DOHH2 (cell line): Measurements from ENCODE around the gene ZNF526.

Experiments
- EZH2phosphoT487 ChIP-seq: fragments of 200-600 bp; sonication (generic); IDR thresholded peaks from 2 replicates; pipeline ENCODE4 v1.6.1; 2017; ENCODE audit warnings: borderline replicate concordance, mild to moderate bottlenecking, antibody characterized with exemption, low read length, moderate library complexity, mixed read lengths
- TF ChIP-seq, protein P1 (sequence below): fragments of 200-600 bp; sonication (generic); IDR thresholded peaks from one replicate; pipeline ENCODE4 v1.5.1; 2014; ENCODE audit warnings: antibody characterized with exemption, mild to moderate bottlenecking, low read depth, low read length; ENCODE audit not compliant: poor library complexity, severe bottlenecking

DNA sequence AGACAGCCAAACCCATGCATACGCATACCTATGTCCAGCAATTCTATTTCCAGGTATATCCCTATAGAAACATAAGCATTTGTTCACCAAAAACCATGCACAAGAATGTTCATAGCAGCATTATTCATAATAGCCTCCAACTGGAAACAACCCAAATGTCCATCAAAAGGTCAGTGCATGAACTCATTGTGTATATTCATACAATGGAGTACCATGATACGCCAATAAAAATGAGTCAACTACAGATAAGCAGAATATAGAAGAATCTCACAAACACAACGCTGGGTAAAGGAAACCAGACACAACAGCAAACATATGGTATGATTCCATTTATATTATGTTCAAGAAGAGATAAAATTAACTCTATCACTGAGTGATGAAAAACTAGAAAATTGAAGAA lies 26.4 kb upstream of the ZNF526 start:
- TF ChIP-seq, protein P1, sequence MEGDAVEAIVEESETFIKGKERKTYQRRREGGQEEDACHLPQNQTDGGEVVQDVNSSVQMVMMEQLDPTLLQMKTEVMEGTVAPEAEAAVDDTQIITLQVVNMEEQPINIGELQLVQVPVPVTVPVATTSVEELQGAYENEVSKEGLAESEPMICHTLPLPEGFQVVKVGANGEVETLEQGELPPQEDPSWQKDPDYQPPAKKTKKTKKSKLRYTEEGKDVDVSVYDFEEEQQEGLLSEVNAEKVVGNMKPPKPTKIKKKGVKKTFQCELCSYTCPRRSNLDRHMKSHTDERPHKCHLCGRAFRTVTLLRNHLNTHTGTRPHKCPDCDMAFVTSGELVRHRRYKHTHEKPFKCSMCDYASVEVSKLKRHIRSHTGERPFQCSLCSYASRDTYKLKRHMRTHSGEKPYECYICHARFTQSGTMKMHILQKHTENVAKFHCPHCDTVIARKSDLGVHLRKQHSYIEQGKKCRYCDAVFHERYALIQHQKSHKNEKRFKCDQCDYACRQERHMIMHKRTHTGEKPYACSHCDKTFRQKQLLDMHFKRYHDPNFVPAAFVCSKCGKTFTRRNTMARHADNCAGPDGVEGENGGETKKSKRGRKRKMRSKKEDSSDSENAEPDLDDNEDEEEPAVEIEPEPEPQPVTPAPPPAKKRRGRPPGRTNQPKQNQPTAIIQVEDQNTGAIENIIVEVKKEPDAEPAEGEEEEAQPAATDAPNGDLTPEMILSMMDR, result no peak
- no peak for TF ChIP-seq EZH2phosphoT487
